Peyer's patch (tissue), 4 donors: ENCODE results near the gene AIMP1.

Source experiments
- CTCF ChIP-seq, 6 experiments: fragments of 450-650 bp in 4 of 6; fragments of 200-600 bp in 2 of 6; sonication (generic) in 1 of 6; IDR thresholded peaks; one replicate each; pipeline ENCODE4 v1.5.1; 2017 to 2019; ENCODE audit warnings: antibody characterized with exemption in 6 of 6, mild to moderate bottlenecking in 3 of 6, moderate library complexity in 1 of 6
- POLR2A ChIP-seq, 2 donors: fragments of 450-650 bp; IDR thresholded peaks; one replicate each; pipeline ENCODE4 v1.5.1; 2017; ENCODE audit warnings: antibody characterized with exemption in 2 of 2, mild to moderate bottlenecking in 2 of 2, moderate library complexity in 2 of 2

- TF ChIP-seq CTCF (IDR thresholded peaks at IDR 0.05) (no peak), POLR2A (IDR thresholded peaks at IDR 0.05) (no peak)
These were observed 32.1 kb upstream of the AIMP1 start for GRCh38 chr4:106284227-106284626.
